ENCODE measurements around the gene KLHL17.

Gene KLHL17

GRCh38 chr1:995665-996633 lies 35.6 kb downstream of the KLHL17 start:
- no peak for TF ChIP-seq CTCF (conservative IDR thresholded peaks at IDR 0.05; ENCODE audit: low read depth, low read length)

GRCh38 chr1:996851-997712 lies 36.7 kb downstream of the KLHL17 start:
- no peaks in the 10 kb centered on the region for H3K79me2 ChIP-seq (ENCODE audit: insufficient read depth, low read depth)
- TF ChIP-seq CTCF (conservative IDR thresholded peaks at IDR 0.05; ENCODE audit: low read depth, low read length): no peak
- peaks cover 67% of the 10 kb centered on the region for H3K27me3 ChIP-seq (ENCODE audit: insufficient read depth, low read depth)
- no peaks in the 10 kb centered on the region for H4K20me1 ChIP-seq (ENCODE audit: insufficient read depth)
- no peak overlapping the region for H3K4me2 ChIP-seq
- H3K9ac ChIP-seq: no peak overlapping the region
- H3K36me3 ChIP-seq (ENCODE audit: insufficient read depth): no peaks in the 10 kb centered on the region
- no peak overlapping the region for H3K27ac ChIP-seq
- no peak overlapping the region for H2AFZ ChIP-seq (ENCODE audit: low read depth)
- H3K4me3 ChIP-seq (IDR thresholded peaks at IDR 0.05; ENCODE audit: insufficient read depth, low read depth, low read length): no peak overlapping the region
- peaks cover 4% of the 10 kb centered on the region for H3K4me1 ChIP-seq (ENCODE audit: low read depth, poor library complexity, severe bottlenecking)

More at GRCh38 chr1:995665-996633, 35.6 kb downstream of the KLHL17 start:
- Histone ChIP-seq H4K20me1 (ENCODE audit: insufficient read depth) (no peaks in the 10 kb centered on the region), H3K27me3 (ENCODE audit: insufficient read depth, low read depth) (peaks cover 66% of the 10 kb centered on the region), H3K27ac (no peak overlapping the region), H3K4me2 (no peak overlapping the region), H3K4me1 (ENCODE audit: low read depth, poor library complexity, severe bottlenecking) (peaks cover 4% of the 10 kb centered on the region), H3K9ac (no peak overlapping the region), H3K4me3 (IDR thresholded peaks at IDR 0.05; ENCODE audit: insufficient read depth, low read depth, low read length) (no peak overlapping the region), H2AFZ (ENCODE audit: low read depth) (no peak overlapping the region), H3K79me2 (ENCODE audit: insufficient read depth, low read depth) (no peaks in the 10 kb centered on the region), H3K36me3 (ENCODE audit: insufficient read depth) (no peaks in the 10 kb centered on the region)

- Histone ChIP-seq H3K27ac (no peak overlapping the region), H4K20me1 (ENCODE audit: insufficient read depth) (no peaks in the 10 kb centered on the region), H3K36me3 (ENCODE audit: insufficient read depth) (no peaks in the 10 kb centered on the region), H3K27me3 (ENCODE audit: insufficient read depth, low read depth) (peaks cover 66% of the 10 kb centered on the region), H3K4me3 (IDR thresholded peaks at IDR 0.05; ENCODE audit: insufficient read depth, low read depth, low read length) (no peak overlapping the region), H3K4me2 (no peak overlapping the region), H3K9ac (no peak overlapping the region), H3K4me1 (ENCODE audit: low read depth, poor library complexity, severe bottlenecking) (peaks cover 4% of the 10 kb centered on the region), H3K79me2 (ENCODE audit: insufficient read depth, low read depth) (no peaks in the 10 kb centered on the region), H2AFZ (ENCODE audit: low read depth) (no peak overlapping the region)
- no peak for TF ChIP-seq CTCF (conservative IDR thresholded peaks at IDR 0.05; ENCODE audit: low read depth, low read length)
These were observed 37.3 kb downstream of the KLHL17 start for GRCh38 chr1:997713-997992.

- no peak for TF ChIP-seq CTCF (conservative IDR thresholded peaks at IDR 0.05; ENCODE audit: low read depth, low read length)
- no peak overlapping the region for H3K4me2 ChIP-seq
- H3K9ac ChIP-seq: no peak overlapping the region
- H3K4me1 ChIP-seq (ENCODE audit: low read depth, poor library complexity, severe bottlenecking): peaks cover 4% of the 10 kb centered on the region
- H3K79me2 ChIP-seq (ENCODE audit: insufficient read depth, low read depth): no peaks in the 10 kb centered on the region
- no peaks in the 10 kb centered on the region for H3K36me3 ChIP-seq (ENCODE audit: insufficient read depth)
- no peaks in the 10 kb centered on the region for H4K20me1 ChIP-seq (ENCODE audit: insufficient read depth)
- H3K27ac ChIP-seq: no peak overlapping the region
- H3K4me3 ChIP-seq (IDR thresholded peaks at IDR 0.05; ENCODE audit: insufficient read depth, low read depth, low read length): no peak overlapping the region
- H3K27me3 ChIP-seq (ENCODE audit: insufficient read depth, low read depth): peaks cover 67% of the 10 kb centered on the region
- no peak overlapping the region for H2AFZ ChIP-seq (ENCODE audit: low read depth)
These were observed 37.8 kb downstream of the KLHL17 start for GRCh38 chr1:997993-998744.

All from KMS-11 (cell line).